GM21737 (cell line): ENCODE data around the gene TRIM31.
"Not testable (repeated sequence)": the region's sequence is repeated elsewhere in the genome, so short reads cannot be mapped to it uniquely, and the experiment has no call there.

ENCODE experiments used
- ATAC-seq: cut with Tn5 transposase; IDR thresholded peaks from one replicate; pipeline ENCODE4 v1.9.1; 2021; ENCODE audit warnings: mild to moderate bottlenecking, moderate library complexity; ENCODE audit not compliant: unreplicated experiment

TRIM31 gene

DNA sequence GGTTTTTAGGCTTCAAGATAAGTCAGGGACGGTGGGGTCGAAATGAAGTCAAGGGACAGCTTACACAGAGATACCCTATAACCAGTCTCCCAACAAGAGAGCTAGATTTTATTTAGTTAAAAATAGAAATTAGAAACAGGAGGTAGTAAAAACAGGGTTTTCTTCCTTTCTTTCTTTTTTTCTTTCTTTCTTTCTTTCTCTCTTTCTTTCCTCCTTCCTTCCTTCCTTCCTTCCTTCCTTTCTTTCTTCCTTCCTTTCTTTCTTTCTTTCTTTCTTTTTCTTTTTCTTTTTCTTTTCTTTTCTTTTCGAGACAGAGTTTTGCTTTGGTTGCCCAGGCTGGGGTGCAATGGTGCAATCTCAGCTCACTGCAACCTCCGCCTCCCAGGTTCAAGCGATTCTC, 5.8 kb upstream of the TRIM31 start:
- not testable (repeated sequence) for ATAC-seq

DNA sequence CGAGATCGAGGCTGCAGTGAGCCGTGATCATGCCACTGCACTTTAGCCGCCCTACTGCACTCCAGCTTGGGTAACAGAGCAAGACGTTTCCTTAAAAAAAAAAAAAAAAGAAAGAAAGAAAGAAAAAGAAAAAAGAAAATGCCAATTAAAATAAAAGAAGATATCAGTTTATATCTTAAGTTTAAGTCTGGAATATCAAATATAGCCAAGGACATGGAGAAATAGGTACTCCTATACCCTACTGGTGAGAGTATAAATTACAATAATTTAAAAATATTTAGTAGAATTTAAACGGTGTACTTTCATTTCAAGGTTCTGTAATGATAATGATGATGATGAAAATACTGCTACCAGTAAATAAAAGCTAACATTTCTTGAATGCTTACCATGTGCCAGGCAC, 3.8 kb upstream of the TRIM31 start:
- no peak for ATAC-seq

DNA sequence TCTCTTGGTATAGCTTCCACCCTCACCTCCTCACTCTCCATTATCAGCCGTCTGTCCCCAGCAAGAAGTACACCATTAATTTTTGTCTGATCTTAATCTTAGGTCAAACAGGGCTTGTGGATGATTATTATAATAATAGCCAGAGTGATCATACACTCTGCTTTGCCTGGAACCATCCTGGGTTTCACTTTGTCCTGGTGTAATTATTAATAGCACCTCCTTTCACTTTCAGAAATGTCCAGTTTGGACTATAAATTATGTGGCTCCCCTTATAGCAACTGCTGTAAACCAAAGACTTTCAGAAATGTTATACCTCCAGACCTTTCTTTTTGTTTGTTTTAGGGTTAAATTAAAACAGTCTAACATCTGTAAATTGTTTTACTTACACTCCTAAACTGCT, 951 bp upstream of the TRIM31 start:
- no peak for ATAC-seq

DNA sequence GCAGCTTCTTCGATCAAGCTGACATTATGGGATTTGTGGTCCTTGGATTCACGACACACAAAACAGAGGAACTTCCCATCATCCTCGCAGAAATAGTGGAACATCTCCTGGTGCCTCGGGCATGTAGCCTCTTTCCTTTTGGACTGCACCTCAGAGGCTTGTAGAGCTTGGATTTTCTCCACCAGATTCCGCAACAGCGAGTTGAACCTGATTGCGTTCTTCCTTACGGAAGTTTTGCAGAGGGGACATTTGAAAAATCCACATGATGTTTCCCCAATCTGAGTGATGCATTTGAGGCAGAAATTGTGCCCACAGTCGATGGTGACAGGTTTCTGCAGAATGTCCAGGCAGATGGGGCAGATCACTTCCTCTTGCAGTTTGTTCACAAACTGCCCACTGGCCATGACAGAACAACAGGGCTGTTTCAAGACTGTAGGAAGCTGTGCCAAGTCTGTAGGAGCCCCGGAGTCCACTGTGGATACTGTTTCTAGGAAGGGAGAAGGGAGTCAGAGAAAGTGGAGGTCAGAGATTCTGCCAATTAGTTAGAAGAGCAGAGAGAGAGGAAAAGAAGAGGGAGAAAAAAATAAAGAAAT, 392 bp downstream of the TRIM31 start:
- ATAC-seq = no peak

DNA sequence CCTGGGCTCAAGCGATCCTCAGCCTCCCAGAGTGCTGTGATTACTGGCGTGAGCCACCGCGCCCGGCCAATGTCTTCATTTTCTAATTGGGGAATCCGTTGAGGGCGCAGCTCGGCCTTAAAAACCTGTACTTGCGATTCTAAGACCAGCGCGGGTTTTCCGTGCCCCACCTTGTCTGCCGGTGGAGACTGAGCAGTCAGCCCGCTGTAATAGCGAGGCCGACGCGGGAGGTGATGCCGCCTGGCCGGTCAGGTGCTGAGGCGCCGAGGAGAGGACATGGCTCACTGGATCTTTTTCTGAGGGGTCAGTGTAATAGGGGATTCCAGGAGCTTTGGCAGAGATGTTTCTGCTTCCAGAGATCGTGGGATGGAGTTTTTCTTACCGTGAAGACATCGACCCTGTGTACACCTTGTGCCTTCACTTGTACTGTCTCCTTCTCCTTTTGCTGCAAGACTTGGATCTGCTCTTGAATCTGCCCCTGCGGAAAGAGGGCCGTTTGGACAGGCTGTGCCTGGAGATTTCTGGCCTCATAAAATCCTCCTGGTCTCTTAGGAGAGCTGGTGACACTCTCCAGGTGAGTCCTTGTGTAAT, 1.5 kb downstream of the TRIM31 start:
- no peak for ATAC-seq

DNA sequence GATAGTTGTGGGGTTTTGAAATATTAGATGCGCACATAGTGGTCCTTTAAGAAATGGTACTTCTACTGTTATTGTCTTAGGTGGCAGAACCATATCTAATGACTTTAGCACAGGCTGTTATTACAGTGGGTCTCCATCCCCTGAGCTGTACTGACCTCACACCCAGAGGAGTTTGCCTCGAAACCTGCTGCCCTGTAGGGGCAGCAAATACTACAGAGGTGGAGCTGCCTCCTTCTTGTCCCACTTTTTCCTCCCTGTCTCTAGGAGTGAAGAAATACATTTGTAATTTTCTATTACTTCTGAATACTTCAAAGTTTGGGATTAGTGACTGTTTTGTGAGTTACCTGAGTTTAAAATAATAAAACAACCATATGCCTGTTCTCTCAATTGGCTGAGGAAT, 8.2 kb downstream of the TRIM31 start:
- ATAC-seq = no peak

DNA sequence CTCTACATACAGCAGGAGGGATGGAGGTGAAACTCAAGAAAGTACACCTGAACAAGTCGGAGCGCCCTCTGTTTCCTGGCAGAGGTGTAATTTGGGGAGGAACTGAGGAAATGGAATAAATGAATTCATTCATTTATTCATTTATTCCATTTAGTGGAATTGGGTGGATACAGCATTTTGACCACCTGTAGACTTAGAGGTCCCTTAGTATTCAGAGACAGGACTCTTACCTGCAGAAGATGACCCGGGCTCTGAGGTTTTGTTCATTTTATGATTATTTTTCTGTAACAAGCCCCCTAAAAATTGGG, 9.1 kb downstream of the TRIM31 start:
- no peak for ATAC-seq

DNA sequence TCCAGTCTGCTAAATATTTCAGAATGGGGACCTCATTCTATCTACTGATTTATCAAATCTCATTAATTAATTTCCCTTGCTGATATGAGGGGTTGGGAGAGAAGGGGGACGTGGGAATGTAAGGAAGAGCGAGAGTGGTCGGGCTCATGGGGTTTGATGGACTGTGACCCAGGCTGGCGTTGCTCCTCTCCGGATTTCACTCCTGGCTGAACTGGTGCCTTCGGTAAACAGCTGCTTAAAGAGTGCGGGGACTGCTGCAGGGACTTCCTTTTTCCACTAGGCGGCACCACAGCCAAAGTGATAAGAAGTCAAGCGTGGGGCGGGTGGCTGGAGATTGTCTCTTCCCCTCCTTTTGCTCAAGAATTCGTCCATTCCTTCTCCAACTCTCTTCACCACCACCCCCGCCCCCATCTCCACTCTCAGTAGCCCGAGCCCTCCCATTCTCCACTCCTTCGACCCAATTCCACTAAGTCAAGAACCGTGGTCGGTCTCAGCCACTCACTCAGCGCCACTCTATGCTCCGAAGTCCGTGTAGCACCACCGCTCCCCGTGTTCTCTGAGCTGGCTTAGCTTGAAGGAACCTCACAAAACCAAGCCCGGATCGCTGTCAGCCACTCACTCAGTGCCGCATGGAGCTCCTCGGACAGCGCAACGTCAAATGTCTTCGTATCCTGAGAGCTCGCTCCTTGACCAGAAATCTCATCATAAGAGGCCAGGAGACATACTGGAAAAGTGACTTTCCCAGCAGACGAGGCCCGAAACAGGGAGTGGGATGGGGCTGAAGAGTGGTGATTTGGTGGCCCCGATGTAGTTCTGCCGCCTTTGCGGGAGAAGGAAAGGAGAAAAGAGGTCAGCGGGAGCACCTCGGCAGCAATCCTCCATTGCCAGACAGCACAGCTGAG, 9.7 kb downstream of the TRIM31 start:
- ATAC-seq = no peak

DNA sequence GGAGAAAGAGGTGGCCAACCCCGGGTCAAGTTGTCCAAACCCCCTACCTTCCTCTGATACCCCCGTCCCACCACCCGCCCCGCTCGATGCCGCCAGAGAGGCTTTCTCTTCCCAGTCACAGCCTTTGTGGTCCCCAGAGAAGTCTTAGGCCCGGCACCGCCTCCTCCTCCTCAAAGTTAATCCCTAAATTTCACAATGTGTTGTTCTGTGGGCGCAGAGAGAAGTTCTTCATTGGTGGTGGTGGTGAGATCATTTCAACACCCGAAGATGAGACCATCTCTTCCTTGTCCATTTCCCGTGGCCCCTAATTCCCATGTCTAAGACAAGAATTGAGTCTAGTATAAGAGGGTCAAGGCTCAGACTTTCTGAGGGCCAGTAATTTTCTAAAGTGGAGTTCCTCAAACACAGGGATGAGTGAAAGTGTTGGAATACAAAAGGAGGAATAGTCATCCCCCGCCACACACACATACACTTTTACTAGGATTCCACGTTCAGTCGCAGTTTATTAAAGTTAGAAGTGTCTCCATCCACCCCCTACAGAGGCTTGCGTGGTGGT, 10.4 kb downstream of the TRIM31 start:
- ATAC-seq = no peak

DNA sequence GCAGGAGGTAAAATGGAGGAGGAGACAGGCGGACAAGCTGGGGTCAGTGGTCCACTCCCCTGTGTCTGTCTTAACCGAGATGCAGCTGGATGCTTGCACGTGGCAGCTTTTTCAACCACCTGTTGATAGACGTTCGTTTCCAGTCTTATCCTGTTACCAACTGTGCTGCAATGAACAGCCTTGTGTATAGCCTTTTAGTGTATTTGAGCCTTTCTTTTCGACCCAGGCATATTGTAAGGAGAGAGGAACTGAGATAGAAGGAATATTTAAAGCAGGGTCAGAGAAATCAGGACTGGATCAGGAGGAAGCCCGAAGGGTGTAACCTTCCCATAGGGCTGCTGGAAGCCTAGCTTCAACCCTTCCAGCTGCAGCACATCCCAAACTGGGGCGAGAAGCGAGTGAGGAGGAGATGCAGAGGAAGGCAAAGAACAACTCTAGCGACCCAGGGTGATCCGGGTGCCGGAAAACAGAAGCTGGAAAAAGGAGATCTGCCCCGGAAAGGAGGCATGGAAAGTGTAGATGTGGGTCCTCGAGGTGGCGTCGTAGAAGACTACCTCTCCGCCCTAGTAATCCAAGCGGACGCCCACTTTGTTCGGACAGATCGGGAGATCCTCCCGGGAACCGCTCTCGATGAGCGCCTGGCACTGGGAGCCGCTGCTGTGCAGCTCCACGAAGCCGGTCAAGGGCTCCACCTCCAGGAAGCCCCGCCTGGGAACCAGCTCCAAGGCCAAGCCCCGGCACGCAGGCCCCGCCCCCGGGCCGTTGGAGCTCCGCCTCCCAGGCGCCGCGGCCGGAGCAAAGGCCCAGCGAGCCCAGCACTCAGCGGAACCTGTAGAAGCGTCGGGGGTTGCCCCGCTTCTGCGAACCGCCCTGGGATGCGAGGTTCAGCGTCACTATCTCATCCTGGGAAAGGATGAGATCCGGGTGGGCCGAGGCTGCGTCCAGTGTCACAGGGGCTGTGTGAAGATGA, 11.2 kb downstream of the TRIM31 start:
- peak; percentile 68 for ATAC-seq

DNA sequence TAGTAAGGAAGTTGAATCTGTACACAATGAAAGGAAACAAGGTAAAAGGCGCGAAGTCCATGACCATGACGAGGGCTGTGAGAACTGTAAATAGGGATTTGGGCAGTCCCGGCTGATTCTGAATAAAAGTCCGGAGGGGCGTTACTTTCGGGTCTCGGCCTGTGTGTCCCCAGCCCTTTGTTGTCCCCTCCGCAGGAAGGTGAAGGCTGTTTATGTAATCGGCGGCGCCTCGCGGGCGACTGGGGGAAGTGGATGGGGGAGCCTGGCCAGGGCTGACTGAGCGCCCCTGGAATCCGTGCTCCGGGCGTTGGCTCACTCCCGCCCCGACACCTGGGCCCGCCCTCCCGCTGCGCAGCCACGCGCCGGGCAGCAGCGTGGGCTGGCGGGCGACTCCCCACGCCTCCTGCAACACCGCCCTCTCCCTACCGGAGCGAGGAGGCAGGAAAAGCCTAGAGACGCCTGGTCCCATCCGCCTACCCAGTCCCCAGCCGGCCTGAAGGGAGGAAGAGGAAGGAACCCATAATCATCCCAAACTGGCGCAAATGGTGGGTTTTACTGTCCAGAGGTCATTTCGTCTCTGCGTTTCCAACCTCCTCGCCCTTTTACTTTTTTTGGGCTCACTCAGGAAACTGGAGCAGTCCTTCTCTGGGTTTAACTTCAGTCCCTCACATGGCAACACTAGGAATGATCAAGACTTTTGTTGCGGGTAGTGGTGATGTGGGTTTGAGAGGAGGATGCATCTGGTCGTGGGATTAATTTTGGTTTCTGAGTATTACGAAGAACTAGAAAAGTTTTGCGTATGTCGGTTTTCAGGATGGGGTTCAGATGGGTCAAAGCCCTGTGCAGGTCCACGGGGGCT, 12.1 kb downstream of the TRIM31 start:
- no peak for ATAC-seq

DNA sequence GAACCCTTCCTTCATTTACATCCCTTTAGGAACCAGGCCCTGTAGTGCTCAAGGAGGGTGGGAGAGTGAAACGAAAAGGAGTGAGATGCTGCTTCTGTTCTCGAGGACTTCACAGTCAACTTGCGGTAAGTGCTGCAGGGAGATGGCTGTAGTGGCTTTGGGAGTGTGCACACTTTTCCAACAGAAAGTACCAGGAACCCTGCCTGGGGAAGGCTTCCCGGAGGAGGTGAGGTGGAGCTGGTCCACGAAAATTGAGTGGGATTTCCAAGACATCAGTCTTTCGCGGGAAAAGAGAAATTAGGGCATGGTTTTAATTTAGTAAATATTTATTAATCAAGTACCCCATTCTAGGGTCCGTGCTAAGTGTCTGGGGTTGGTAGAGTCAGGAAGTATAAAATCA, 12.7 kb downstream of the TRIM31 start:
- no peak for ATAC-seq

DNA sequence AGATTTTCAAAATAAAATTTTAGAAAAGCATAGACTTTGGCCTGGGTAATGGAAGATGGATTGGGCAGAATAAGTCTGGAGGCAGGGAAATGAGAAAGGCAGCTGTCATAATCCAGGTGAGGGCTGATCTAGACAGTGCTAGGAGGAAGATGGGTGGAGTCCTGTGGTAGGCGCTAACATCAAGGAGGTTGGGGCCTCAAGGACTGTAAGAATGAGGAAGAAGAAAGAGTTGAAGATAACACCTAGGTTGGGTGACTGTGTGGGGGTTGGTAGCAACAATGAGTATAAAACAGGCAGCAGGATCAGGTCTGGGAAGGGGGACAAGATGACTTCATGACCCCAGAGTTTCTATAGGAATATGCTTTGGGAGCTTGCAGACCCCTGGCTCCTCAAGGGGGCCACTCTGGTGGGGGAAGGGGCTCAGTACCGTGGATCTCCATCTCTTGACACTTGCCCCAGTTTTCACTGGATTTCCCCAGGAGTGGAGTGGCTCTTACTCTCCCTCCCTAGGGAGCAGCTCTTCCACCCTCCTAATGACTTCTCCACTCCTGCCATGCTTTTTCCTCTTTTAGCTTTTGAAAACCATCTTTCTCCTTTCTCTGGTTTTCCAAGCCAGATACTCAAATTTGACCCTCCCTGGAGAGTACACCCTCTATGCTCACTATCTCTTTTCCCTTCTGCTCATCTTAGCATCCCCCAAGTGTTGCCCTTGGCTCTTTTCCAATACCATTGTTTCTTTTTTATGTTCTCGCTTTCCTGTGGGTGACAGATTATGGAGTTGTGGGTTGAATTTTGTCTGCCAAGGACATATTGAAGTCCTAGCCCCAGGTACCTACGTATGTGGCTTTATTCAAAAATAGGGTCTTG, 14.8 kb downstream of the TRIM31 start:
- no peak for ATAC-seq

DNA sequence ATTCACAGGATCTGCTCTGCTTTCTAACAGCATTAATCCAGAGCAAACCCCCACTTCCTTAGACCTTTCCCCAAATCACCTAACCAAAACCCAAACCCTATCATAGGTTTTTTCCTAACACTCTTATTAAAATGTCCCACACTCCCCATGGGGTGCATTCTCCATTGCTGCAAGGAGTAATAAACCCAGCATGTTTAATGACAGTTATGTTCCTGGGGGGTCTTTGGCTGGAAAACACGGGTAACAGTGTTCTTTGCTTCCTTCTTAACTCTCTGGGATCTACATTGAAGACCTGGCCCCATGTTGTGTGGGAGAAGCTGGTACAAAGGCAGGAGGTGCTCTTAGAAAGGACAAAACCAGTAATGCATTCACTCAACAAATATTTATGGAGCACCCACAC, 16.1 kb downstream of the TRIM31 start:
- no peak for ATAC-seq

DNA sequence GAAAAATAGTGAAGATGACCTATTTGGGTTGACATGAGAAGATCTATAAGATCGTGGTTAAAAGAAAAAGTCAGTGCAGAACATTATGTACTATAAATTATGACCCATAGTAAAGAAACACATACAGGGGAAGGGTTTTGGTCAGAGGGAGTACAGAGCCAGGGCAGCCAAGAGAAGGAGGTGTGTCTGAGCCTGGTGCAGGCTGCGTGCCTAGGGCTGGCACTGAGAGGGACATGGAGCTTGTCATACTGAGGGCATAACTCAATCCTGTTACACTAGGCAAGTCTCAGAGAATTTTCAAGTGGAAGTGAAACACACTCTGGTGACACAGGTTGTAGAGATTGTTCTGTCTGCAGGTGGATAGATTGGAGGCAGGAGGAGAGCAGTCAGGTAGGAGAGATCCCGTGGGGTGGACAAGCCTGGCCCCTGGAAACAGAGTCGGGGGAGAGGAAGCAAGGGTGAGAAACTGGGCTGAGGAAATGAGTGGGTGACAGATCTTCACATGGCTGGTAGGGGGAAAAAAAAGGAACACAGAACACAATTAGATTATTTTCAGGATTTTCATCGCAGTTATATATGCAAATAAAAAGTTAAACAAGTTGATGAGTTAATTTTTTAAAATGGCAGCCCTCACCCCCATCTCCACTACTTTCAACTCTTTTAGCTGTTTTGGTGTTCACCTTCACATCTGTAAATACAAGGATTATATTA, 18.8 kb downstream of the TRIM31 start:
- no peak for ATAC-seq

DNA sequence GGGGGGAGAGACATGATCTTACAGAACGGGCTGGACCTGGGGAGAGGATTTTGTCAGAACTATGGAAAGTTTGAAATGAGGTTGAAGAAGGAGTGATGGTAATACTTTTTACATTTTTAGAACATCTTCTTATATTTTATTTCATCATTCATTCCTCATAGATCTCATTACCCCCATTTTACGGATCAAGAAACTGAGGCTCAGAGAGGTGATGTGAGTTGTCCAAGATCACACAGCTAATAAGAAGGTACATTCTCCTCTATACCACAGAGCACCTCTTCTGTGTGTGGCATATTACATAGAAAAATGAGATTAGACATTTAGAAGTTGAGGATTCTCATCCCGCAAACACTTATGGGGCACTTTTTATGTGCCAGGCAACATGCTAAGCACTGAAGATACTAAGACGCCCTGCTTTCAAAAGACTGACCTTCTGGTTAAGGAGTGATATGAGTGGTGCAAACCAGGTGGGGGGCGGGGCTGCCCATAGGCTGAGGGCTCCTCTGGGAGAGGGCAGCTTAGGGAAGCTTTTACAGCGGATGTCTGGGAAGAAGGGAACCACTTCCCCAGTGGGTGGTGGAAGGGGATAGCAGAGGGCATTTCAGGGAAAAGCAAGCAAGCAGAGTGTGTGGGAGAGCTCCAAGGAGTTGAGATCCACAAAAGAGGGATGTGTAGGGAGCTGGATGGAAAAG, 19.9 kb downstream of the TRIM31 start:
- ATAC-seq = no peak

DNA sequence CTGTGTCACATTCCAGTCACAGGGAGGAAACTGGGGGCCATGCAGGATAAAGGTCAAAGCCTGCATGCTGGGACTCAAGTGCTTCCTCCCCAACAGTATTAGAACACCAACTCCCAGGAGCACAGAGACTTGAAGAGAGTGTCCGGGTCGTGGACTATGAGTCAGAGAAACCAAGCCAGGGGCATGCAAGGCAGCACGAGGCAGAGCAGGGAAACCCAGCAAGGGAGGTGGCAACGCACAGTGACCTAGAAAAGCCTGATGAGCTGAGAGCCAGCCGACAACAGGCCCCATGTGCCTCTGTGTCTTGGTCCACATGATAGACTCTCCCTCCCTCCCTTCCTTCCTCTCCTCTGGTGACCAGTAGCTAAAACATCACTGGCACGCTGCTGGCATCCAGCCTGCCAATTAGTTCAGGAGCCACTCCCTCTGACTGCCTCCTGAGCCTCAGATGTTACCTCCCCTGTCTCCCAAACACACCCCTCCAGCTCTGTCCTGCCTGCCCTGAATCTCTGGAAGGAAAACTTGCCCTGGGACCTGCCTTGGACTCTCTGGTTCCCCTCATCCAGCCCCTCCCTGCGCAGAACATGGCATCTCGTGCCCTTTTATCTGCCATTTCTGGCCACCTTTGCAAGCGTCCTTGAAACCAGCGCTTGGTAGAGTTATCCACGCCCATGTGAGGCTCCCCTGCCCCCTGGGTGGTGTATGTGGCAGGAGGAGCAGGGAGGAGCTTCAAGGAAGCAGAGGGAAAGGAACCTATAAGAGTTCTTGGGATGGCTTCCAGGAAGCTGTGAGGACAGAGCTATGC, 21.1 kb downstream of the TRIM31 start:
- ATAC-seq = no peak
